Lower lobe of right lung (tissue), 2 donors: ENCODE results near the gene ARHGAP23. TPM values are rescaled to one million over a fixed set of nuclear protein-coding genes. Genes with fewer than 3 reads are reported as not detected.
"Not testable (repeated sequence)": the region's sequence is repeated elsewhere in the genome, so short reads cannot be mapped to it uniquely, and the experiment has no call there.

Experiments
- ATAC-seq, 2 donors: fragments of 200-7000 bp; cut with Tn5 transposase; one replicate each; pipeline ENCODE4 v1.9.1; 2020 to 2022; ENCODE audit warnings: mild to moderate bottlenecking in 2 of 2, moderate library complexity in 2 of 2
- DNase-seq: peaks from one replicate; pipeline ENCODE4 v3.0.0-alpha.2; 2020
- H3K27ac ChIP-seq: fragments of 200-600 bp; one replicate; pipeline ENCODE4 v1.8.0; 2022
- H3K27me3 ChIP-seq: fragments of 200-600 bp; one replicate; pipeline ENCODE4 v1.8.0; 2022; ENCODE audit warnings: low read depth
- H3K36me3 ChIP-seq: fragments of 200-600 bp; one replicate; pipeline ENCODE4 v1.8.0; 2022; ENCODE audit warnings: mild to moderate bottlenecking
- H3K4me1 ChIP-seq: fragments of 200-600 bp; one replicate; pipeline ENCODE4 v1.8.0; 2022
- H3K4me3 ChIP-seq: fragments of 200-600 bp; one replicate; pipeline ENCODE4 v1.8.0; 2022; ENCODE audit warnings: mild to moderate bottlenecking
- H3K9me3 ChIP-seq: fragments of 200-600 bp; one replicate; pipeline ENCODE4 v1.8.0; 2022
- intact Hi-C: fragments of 100-400 bp; cut with DNase I; formaldehyde crosslinking; loops from one replicate; pipeline ENCODE4 v1.11.0; 2022
- total RNA-seq: library from RNA; stranded (reverse); fragmentation: NEBNext Ultra II Directional; extraction: Animal tissue kit (Norgen Biotek cat#: 25700); gene quantifications from one replicate; pipeline ENCODE4 v1.2.1, GENCODE V29; 2021
- TF ChIP-seq, protein P1 (sequence below): fragments of 200-600 bp; IDR thresholded peaks from one replicate; pipeline ENCODE4 v1.8.0; 2022; ENCODE audit warnings: antibody characterized with exemption, mild to moderate bottlenecking
- donor health status: DM: no; HTN: yes; CAD: no; lungs with severe emphysema.

ARHGAP23 gene
- total RNA-seq, 1 donor from 2014 or later: 48.4 TPM

DNA sequence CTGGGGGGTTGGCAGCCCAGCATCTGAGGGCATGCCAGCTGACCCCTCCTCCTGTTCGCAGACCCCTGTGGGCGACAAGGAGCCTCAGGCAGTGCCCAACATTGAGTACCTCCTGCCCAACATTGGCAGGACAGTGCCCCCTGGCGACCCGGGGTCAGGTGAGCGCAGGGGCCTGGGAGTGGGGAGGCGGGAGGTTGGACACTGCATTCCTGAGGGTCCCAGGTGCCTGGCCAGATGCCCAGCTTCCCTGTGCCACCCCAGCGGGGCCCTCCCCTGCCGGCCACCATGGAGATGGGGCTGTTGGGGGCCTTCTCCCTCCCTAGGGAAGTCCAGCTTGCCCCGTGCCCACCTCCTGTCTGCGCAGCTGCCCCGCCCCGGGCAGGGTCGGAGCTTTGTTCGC, 70.1 kb downstream of the ARHGAP23 start:
- H3K9me3 ChIP-seq: no peaks in the 10 kb centered on the region
- H3K27ac ChIP-seq: no peak overlapping the region
- H3K4me3 ChIP-seq: no peak overlapping the region
- H3K36me3 ChIP-seq: peaks cover 61% of the 10 kb centered on the region
- TF ChIP-seq, protein P1, sequence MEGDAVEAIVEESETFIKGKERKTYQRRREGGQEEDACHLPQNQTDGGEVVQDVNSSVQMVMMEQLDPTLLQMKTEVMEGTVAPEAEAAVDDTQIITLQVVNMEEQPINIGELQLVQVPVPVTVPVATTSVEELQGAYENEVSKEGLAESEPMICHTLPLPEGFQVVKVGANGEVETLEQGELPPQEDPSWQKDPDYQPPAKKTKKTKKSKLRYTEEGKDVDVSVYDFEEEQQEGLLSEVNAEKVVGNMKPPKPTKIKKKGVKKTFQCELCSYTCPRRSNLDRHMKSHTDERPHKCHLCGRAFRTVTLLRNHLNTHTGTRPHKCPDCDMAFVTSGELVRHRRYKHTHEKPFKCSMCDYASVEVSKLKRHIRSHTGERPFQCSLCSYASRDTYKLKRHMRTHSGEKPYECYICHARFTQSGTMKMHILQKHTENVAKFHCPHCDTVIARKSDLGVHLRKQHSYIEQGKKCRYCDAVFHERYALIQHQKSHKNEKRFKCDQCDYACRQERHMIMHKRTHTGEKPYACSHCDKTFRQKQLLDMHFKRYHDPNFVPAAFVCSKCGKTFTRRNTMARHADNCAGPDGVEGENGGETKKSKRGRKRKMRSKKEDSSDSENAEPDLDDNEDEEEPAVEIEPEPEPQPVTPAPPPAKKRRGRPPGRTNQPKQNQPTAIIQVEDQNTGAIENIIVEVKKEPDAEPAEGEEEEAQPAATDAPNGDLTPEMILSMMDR: no peak
- no peak for ATAC-seq
- no peaks in the 10 kb centered on the region for H3K27me3 ChIP-seq
- intact Hi-C loops: no loop called here
- no peak for DNase-seq
- H3K4me1 ChIP-seq: no peaks in the 10 kb centered on the region

DNA sequence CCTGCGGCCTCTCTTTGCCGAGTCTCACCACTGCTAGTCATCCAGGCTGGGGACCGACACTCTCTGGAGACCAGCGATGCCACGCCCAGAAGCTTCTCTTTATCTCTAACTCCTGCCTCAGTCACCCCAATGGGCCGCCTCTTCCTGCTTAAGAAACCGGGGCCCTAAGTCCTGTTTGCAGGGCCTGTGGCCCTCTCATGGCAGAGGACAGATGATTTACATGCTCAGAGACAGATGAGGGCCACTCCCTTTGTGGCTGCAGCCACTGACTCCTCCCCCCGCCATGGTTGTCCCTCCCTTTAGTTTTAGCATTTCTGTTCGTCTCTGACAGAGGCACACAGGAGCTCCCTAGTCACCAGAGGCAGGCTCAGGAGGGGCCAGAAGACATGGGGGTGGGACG, 71.0 kb downstream of the ARHGAP23 start:
- H3K36me3 ChIP-seq: peaks cover 59% of the 10 kb centered on the region
- H3K4me1 ChIP-seq, H3K4me3 ChIP-seq, DNase-seq, ATAC-seq, H3K27me3 ChIP-seq, H3K27ac ChIP-seq, intact Hi-C loops, H3K9me3 ChIP-seq: not testable (repeated sequence)

DNA sequence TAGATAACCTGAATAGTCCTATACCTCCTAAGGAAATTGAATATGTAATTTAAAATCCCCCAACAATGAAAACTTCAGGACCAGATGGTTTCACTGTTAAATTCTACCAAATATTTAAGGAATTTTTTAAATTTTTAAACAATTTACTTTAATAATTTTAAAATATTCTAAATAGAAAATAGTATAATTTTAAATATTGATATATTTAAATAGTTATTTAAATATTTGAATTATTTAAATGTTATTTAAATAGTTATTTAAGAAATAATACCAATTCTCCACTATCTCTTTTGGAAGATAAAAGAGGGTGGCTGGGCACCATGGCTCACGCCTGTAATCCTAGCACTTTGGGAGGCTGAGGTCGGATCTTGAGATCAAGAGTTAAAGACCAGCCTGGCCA, 73.5 kb downstream of the ARHGAP23 start:
- intact Hi-C loops, ATAC-seq, H3K27ac ChIP-seq, H3K9me3 ChIP-seq, H3K4me3 ChIP-seq, H3K4me1 ChIP-seq, DNase-seq, H3K27me3 ChIP-seq: not testable (repeated sequence)
- peaks cover 58% of the 10 kb centered on the region for H3K36me3 ChIP-seq

DNA sequence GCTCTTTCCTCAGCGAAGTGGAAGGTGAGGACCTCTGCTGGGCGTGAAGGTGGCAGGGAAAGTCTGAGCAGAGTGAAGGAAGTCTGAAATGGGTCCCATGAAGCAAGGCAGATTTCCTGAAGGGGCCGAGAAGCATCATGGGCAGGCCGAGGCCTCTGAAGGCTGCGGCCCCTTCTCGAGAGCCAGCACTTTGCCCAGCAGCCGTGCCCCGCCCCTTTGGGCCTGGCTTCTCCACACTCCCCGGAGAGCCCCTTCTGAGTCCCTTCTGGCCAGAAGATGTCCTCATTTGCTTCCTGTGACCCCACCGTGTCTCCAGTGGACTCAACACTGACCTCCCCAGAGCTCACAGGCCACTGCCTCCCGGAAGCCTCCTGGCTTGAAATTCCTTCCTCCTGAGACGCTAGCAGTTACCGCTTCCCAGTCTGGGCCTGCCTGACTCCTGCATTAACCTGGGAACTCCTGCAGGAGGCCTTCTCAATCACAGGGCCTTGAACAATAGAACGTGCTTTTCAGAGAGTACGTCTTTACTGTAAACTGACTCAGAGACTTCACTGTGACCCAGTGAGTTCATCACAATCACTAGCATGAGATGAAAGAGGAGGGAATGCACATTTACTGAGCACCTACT, 75.1 kb downstream of the ARHGAP23 start:
- H3K27ac ChIP-seq, intact Hi-C loops, H3K9me3 ChIP-seq, DNase-seq, H3K4me3 ChIP-seq, H3K4me1 ChIP-seq, ATAC-seq, H3K27me3 ChIP-seq: not testable (repeated sequence)
- H3K36me3 ChIP-seq: peaks cover 60% of the 10 kb centered on the region

DNA sequence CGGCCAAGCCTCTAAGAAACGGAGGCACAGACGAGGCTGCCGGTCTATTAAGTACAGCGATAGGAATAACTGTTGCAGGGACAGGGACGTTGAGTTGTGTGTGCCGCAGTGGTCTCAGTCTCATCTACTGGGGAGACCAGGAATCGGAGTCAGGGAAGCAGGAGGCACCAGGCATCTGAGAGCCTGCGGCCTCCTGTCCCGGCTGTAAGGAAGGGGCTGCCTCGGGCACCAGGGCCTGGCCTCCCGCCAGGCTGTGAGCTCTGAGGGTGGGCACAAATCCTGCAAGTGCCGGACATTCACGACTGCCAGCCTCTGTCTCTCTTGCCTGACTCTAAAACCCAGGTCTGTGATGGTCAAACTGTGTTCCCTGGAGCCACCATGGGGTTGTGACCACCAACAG, 76.0 kb downstream of the ARHGAP23 start:
- DNase-seq: no peak
- intact Hi-C loops: no loop called here
- Histone ChIP-seq H3K36me3 (peaks cover 53% of the 10 kb centered on the region), H3K4me1 (no peaks in the 10 kb centered on the region), H3K9me3 (no peaks in the 10 kb centered on the region), H3K27me3 (peaks cover under 1% of the 10 kb centered on the region), H3K4me3 (no peak overlapping the region), H3K27ac (no peak overlapping the region)
- TF ChIP-seq, protein P1: no peak
- no peak for ATAC-seq

GRCh38 chr17:38507436-38507835, 79.2 kb downstream of the ARHGAP23 start:
- no peaks in the 10 kb centered on the region for H3K9me3 ChIP-seq
- TF ChIP-seq, protein P1: no peak
- no peak for ATAC-seq
- no peak for DNase-seq
- H3K27me3 ChIP-seq: peaks cover 9% of the 10 kb centered on the region
- no peak overlapping the region for H3K4me3 ChIP-seq
- no peaks in the 10 kb centered on the region for H3K4me1 ChIP-seq
- intact Hi-C loops: no loop called here
- no peak overlapping the region for H3K27ac ChIP-seq
- peaks cover 40% of the 10 kb centered on the region for H3K36me3 ChIP-seq

- Histone ChIP-seq H3K27ac (no peak overlapping the region), H3K9me3 (no peaks in the 10 kb centered on the region), H3K4me1 (no peaks in the 10 kb centered on the region), H3K27me3 (peaks cover 11% of the 10 kb centered on the region), H3K4me3 (no peak overlapping the region), H3K36me3 (peaks cover 35% of the 10 kb centered on the region)
- TF ChIP-seq, protein P1: no peak
- intact Hi-C loops: no loop called here
- DNase-seq (no peak), ATAC-seq (no peak)
These were observed 79.8 kb downstream of the ARHGAP23 start for GRCh38 chr17:38507921-38508569.
